Stimulated activated CD8-positive, alpha-beta memory T cell treated with anti-CD3 and anti-CD28 coated beads, Interleukin-15, amount 100 ng/mL, for 24 hours (primary cell): ENCODE data around the gene FAM111B.

Experiments used
- DNase-seq: peaks from one replicate; pipeline ENCODE4 v3.0.0-alpha.2; 2020; ENCODE audit warnings: low read depth

Gene FAM111B

DNA sequence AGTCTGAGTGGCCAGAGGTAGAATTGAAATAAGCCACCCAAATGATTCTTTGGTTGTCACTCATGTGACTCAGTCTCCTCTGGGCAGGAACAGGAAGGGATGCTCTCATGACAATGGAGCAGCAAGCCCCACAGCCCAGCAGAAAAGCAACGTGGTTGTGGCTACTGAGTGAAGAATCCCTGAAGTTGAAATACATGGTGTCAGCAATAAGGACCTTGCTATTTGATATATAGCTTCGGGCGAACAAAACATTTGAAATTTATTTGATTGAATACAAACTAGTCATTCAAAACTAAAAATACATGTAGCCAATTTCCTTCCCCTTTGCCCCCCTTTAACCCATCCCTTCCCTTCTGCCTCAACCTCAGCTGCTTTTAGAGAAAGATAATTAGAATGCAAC is 50.4 kb downstream of the FAM111B start:
- DNase-seq = no peak

DNA sequence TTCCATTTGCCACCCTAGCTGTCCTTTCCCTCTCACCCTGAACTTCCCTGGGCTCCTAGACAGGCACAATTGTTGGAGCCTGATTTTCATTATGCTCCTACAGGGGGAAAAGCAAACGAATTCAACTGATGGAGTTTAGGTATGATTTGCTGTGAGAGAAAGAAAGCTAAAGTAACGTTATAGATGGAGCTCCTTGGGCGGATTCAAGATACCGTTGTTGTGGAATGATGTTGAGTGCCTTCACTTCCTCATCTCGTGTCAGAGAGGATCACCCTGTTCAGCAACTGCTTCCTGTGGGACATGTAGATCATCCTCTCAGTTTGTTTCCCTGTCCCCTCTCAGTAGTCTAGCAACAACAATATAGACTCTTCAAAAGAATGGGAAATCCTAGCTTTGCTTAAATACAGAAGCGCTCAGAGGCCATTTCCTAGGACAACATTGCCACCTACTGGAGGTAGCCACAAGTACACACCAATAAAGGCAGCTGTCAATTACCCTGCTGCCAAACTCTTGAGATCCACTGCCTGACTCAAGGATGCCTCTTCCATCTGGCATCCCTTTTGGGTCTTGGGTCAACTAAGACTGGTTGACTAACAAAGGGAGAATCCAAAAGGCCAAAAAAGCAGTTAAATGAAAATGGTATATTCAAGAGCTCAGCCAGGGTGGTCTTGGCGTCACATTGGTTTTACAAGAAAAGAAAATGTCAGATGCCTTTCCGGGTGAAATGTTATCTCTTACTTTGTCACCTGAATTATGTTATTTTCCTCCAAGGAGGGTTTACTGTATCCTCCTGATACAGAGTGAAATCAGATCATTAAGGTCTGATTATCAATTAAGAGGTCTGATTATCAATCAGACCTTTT is 51.4 kb downstream of the FAM111B start:
- no peak for DNase-seq

GRCh38 chr11:59164028-59164427 is 57.0 kb downstream of the FAM111B start:
- DNase-seq = no peak

DNA sequence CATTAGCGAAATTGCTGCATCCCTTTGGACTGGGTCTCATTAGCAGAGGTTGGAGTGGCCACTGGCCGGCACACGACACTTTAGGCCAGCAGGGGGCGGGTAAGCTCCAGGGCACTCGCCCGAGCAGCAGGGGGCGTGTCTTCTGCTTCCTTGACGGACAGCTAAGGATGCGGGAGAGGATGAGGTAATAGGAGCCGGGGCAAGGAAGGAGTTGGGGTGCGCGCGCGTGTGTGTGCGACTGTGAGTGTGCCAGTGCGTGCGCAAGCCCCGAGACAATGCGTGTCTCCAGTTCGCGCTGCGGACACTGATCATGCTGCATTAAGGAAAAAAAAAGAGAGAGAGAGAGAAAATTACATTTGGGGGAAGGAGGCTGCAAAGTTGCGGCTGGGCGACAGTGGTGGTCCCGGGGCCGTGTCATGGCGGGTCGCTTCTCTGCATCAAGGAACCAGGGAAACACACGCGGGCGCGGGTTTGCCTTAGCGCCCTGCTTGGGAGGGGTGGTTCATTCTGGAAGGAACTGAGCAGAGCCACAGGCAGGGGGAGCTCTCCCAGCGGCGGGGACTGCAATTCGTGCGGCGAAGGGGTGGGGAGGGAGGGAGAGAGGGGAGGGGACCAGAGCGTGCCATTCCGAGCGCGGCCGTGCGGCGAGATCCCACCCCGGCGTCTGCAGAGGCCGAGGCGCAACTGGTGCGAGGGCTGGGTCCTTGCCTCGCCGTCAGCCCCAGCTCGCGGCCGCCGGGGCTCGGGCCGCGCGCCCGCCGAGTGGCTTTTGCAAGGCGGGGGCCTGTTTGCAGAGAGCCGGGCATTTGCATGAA is 64.7 kb downstream of the FAM111B start, which contains the start of gene DTX4:
Gene DTX4 (plus strand): TSS at position 625 of the 815 bp plus-strand sequence. CDS start 464 bp downstream, outside the sequence.
- peak; percentile 76 for DNase-seq

DNA sequence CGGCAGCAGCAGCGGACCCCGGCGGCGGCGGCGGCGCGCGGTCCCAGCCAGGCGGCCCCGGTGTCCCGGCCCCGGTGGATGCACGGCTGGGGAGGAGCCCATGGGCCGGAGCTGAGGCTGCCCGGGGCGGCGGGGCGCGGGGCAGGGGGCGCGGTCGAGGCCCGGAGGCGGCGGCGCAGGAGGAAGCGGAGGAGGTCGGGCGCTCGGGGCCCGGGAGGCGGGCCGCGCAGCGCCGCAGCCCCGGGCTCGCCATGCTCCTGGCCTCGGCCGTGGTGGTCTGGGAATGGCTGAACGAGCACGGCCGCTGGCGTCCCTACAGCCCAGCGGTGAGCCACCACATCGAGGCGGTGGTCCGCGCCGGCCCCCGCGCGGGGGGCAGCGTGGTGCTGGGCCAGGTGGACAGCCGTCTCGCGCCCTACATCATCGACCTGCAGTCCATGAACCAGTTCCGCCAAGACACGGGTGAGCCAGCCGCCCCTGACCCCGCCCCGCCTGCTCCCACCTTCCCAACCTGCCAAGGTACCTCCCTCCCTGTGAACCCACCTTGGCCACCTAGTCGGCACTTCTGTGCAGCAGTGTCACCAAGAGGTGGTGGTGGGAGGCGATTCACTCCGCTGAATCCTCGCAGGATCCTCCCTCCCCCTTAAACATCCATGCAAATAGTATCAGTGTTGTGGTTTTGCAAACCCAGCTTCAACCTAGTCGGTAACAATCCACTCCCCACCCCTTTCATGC is 65.5 kb downstream of the FAM111B start:
- DNase-seq = no peak

DNA sequence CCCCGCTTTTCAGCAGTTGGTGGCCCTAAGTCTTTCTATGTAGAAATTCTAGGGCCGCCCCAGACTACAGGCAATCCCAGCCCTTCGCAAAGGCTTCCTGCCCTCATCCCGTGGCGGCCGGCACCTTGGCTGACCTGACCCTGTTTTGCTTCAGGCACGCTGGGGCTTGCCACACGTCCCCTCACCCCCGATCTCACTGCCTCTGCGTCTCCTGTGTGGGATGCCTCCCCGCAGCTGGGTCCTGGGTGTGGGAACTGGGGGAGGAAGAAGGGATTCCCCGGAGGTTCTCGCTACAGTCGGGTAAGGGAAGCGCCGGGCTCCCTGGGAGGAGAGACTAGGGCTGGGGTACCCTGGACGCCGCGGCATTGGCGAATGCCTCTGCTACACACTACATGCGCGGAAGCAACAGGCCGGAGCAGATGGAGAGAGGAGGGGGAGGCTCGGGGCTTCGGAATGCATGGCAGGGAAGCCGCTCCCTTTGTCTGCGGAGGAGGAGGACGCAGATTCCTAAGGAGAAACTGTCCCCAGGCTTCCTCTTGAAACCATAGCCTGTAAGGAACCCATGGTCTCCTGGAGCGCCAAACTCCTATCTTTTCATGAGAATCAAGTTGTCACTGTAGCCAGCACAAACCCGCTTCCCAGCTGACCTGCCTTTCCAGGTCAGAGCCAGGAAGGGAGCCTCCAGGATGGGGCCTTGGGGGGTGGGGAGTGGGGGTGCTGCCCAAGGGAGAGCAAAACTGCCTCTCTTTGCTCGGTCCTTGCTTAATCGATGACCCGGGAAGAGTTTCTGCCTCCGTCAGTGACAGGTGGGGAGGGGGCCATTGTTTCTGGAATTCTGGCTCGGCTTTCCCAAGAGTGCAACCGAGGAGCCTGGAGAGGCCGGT is 66.3 kb downstream of the FAM111B start:
- DNase-seq = no peak

DNA sequence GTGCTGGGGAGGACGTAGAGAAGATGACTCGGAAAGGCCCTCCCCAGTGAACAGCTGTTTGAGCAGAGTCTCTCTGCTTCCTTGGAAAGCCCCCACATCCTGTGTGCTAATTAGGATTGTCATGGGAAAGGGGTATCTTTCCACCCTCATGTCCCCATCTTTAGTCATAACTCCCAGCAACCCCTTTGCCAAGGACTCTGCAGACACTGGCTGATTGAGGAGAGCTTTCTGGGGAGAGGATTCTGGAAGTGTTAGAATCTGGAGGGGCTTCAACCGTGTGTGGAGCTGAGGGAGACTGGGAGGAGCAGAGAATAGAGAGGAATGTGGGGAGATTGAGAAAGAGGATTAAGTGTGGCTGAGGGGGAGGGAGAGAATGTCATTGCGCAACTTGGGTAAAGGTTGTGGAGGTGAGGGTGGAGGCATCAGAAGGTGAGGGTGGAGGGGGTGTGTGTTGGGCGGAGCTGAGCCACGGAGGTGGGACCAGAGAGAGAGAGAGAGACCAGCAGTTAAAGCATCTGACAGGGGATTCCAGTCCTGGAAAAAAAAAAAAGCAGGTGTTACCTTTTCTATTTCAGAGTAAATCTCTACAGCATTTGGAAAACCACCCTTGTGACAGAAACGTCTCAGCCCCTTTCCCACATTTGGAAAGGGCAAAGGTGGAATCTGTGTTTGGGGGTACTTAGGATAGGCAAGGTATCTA is 67.1 kb downstream of the FAM111B start:
- DNase-seq = no peak

- no peak for DNase-seq
These were observed 67.6 kb downstream of the FAM111B start for GRCh38 chr11:59174664-59175033.

DNA sequence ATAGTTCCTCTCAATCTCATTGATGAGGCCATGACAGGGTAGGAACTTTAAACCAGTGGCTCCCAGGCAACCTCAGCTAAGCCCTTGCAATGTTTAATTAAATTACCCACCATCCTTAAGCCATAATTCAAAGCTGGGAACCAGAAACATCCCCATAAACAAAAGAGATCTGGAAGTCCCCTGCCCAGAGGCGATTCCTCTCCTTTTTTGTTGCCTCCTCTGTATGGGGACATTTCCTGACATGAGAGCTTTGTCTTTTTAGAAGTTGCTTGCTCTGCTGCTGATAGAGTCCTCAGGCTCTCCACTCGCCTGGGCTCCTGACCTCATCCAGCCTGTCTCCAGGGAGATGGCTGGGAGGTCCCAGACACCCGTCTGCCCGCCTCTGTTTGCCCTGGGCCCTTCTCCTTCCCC is 68.1 kb downstream of the FAM111B start:
- no peak for DNase-seq

DNA sequence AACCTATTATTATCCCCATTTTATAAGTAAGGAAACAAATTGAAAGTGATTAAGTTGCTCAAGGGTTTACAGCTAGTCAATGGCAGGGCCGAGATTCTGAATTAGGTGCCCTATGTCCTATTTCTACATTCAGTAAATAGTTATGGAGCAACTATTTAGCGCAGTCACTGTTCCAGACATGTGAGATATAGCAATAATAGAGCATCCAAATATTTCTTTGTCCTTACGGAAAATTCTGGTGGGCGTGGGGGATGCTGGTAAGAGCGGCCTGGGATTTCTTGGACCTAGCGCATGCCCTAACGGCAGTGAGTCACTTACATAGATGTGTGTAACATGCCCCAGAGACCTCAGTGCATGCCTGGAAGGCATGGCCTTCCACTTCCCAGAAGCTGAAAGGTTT is 69.3 kb downstream of the FAM111B start:
- no peak for DNase-seq
